Muscle layer of duodenum (tissue), 2 donors: ENCODE results near the gene PLCH2.

Source experiments
- H3K27ac ChIP-seq: one replicate; pipeline ENCODE4 v1.7.0; 2013; ENCODE audit warnings: mild to moderate bottlenecking, low read length
- H3K27me3 ChIP-seq: one replicate; pipeline ENCODE4 v1.7.0; 2013; ENCODE audit warnings: low read depth, mild to moderate bottlenecking, control low read depth, low read length
- H3K36me3 ChIP-seq, 2 donors: one replicate each; pipeline ENCODE4 v1.7.0; 2013; ENCODE audit warnings: low read length in 2 of 2, control low read depth in 1 of 2, mild to moderate bottlenecking in 1 of 2; ENCODE audit not compliant: insufficient read depth in 2 of 2, control insufficient read depth in 1 of 2
- H3K4me1 ChIP-seq, 2 donors: one replicate each; pipeline ENCODE4 v1.7.0; 2013; ENCODE audit warnings: low read length in 2 of 2, mild to moderate bottlenecking in 2 of 2, control low read depth in 1 of 2, moderate library complexity in 1 of 2; ENCODE audit not compliant: insufficient read depth in 2 of 2, control insufficient read depth in 1 of 2
- H3K4me3 ChIP-seq, 2 donors: one replicate each; pipeline ENCODE4 v1.7.0; 2013; ENCODE audit warnings: low read length in 2 of 2, low read depth in 1 of 2, mild to moderate bottlenecking in 1 of 2
- H3K9me3 ChIP-seq, 2 donors: one replicate each; pipeline ENCODE4 v1.7.0; 2013; ENCODE audit warnings: low read length in 2 of 2, control low read depth in 1 of 2, mild to moderate bottlenecking in 1 of 2; ENCODE audit not compliant: control insufficient read depth in 1 of 2
- donor health status: healthy.

The PLCH2 gene

GRCh38 chr1:2472109-2472508 lies 4.0 kb upstream of the PLCH2 start:
- Histone ChIP-seq H3K27ac (no peak overlapping the region), H3K4me3 (no peak overlapping the region), H3K4me1 (peaks cover 0 to 1% of the 10 kb centered on the region in 2 donors), H3K9me3 (no peaks in the 10 kb centered on the region), H3K36me3 (no peaks in the 10 kb centered on the region), H3K27me3 (no peaks in the 10 kb centered on the region)

- no peak overlapping the region for H3K27ac ChIP-seq
Observed at GRCh38 chr1:2472561-2473177, 3.4 kb upstream of the PLCH2 start.

GRCh38 chr1:2473198-2473597 lies 2.9 kb upstream of the PLCH2 start:
- H3K9me3 ChIP-seq = no peaks in the 10 kb centered on the region
- no peak overlapping the region for H3K27ac ChIP-seq
- H3K27me3 ChIP-seq = no peaks in the 10 kb centered on the region
- no peaks in the 10 kb centered on the region for H3K36me3 ChIP-seq
- no peak overlapping the region for H3K4me3 ChIP-seq
- H3K4me1 ChIP-seq = no peaks in the 10 kb centered on the region

More at GRCh38 chr1:2472561-2473177, 3.4 kb upstream of the PLCH2 start:
- H3K27me3 ChIP-seq = no peaks in the 10 kb centered on the region
- no peak overlapping the region for H3K4me3 ChIP-seq
- H3K4me1 ChIP-seq = no peaks in the 10 kb centered on the region
- H3K9me3 ChIP-seq = no peaks in the 10 kb centered on the region
- H3K36me3 ChIP-seq = no peaks in the 10 kb centered on the region

- H3K27me3 ChIP-seq = no peaks in the 10 kb centered on the region
- no peaks in the 10 kb centered on the region for H3K4me1 ChIP-seq
- no peaks in the 10 kb centered on the region for H3K36me3 ChIP-seq
- no peaks in the 10 kb centered on the region for H3K9me3 ChIP-seq
- H3K27ac ChIP-seq = no peak overlapping the region
- H3K4me3 ChIP-seq = no peak overlapping the region
Observed at GRCh38 chr1:2474104-2474844, 1.8 kb upstream of the PLCH2 start.

GRCh38 chr1:2474933-2475371 lies 1.1 kb upstream of the PLCH2 start:
- Histone ChIP-seq H3K36me3 (no peaks in the 10 kb centered on the region), H3K27me3 (no peaks in the 10 kb centered on the region), H3K9me3 (no peaks in the 10 kb centered on the region), H3K4me1 (no peaks in the 10 kb centered on the region), H3K4me3 (no peak overlapping the region), H3K27ac (no peak overlapping the region)

- Histone ChIP-seq H3K27ac (no peak overlapping the region), H3K4me3 (no peak overlapping the region), H3K9me3 (no peaks in the 10 kb centered on the region), H3K36me3 (no peaks in the 10 kb centered on the region), H3K27me3 (no peaks in the 10 kb centered on the region), H3K4me1 (no peaks in the 10 kb centered on the region)
Observed at GRCh38 chr1:2475571-2475970, 518 bp upstream of the PLCH2 start.

- H3K27ac ChIP-seq = no peak overlapping the region
- no peaks in the 10 kb centered on the region for H3K4me1 ChIP-seq
- no peaks in the 10 kb centered on the region for H3K9me3 ChIP-seq
- H3K4me3 ChIP-seq = no peak overlapping the region
- no peaks in the 10 kb centered on the region for H3K27me3 ChIP-seq
- H3K36me3 ChIP-seq = no peaks in the 10 kb centered on the region
Observed at GRCh38 chr1:2477309-2477708, 1.2 kb downstream of the PLCH2 start.

GRCh38 chr1:2477791-2478499 lies 1.9 kb downstream of the PLCH2 start:
- Histone ChIP-seq H3K9me3 (no peaks in the 10 kb centered on the region), H3K4me3 (no peak overlapping the region), H3K27ac (no peak overlapping the region), H3K27me3 (no peaks in the 10 kb centered on the region), H3K36me3 (no peaks in the 10 kb centered on the region), H3K4me1 (no peaks in the 10 kb centered on the region)

- H3K36me3 ChIP-seq = no peaks in the 10 kb centered on the region
- H3K9me3 ChIP-seq = no peaks in the 10 kb centered on the region
- H3K4me1 ChIP-seq = no peaks in the 10 kb centered on the region
- H3K27me3 ChIP-seq = no peaks in the 10 kb centered on the region
- no peak overlapping the region for H3K4me3 ChIP-seq
- no peak overlapping the region for H3K27ac ChIP-seq
Observed at GRCh38 chr1:2479186-2479585, 3.1 kb downstream of the PLCH2 start.

GRCh38 chr1:2479618-2480017 lies 3.5 kb downstream of the PLCH2 start:
- H3K27me3 ChIP-seq = no peaks in the 10 kb centered on the region
- no peak overlapping the region for H3K27ac ChIP-seq
- no peaks in the 10 kb centered on the region for H3K4me1 ChIP-seq
- H3K4me3 ChIP-seq = no peak overlapping the region
- H3K9me3 ChIP-seq = no peaks in the 10 kb centered on the region
- H3K36me3 ChIP-seq = no peaks in the 10 kb centered on the region

GRCh38 chr1:2480236-2480985 lies 4.3 kb downstream of the PLCH2 start:
- no peak overlapping the region for H3K4me3 ChIP-seq
- H3K9me3 ChIP-seq = no peaks in the 10 kb centered on the region
- H3K27ac ChIP-seq = no peak overlapping the region
- no peaks in the 10 kb centered on the region for H3K36me3 ChIP-seq
- H3K4me1 ChIP-seq = no peaks in the 10 kb centered on the region
- no peaks in the 10 kb centered on the region for H3K27me3 ChIP-seq
